ENCODE results near the gene UQCC3. TPM values are rescaled to one million over a fixed set of nuclear protein-coding genes. Genes with fewer than 3 reads are reported as not detected.
A peak's percentile ranks its signal among the peaks of the same experiment; 100 is the strongest.
"Not testable (repeated sequence)": the region's sequence is repeated elsewhere in the genome, so short reads cannot be mapped to it uniquely, and the experiment has no call there.

UQCC3 gene
- total RNA-seq, 2 donors from 2014 or later = 13.9 to 23.2 TPM

- Histone ChIP-seq H3K4me1 (peaks cover 8% of the 10 kb centered on the region), H3K4me3 (no peak overlapping the region), H3K27ac (no peak overlapping the region), H3K9ac (ENCODE audit: low read depth in 2 of 2, low read length in 2 of 2) (no peak overlapping the region), H3K27me3 (no peaks in the 10 kb centered on the region), H3K9me3 (no peaks in the 10 kb centered on the region), H3K36me3 (no peaks in the 10 kb centered on the region)
- intact Hi-C loops (cut with DNase I) = no loop called here
- no peak for TF ChIP-seq CTCF (IDR thresholded peaks at IDR 0.05)
- DNase-seq = no peak
These were observed 11.0 kb downstream of the UQCC3 start for GRCh38 chr11:62682518-62682917.

- Histone ChIP-seq H3K9me3 (no peaks in the 10 kb centered on the region), H3K27ac (peak overlapping the region; percentile 32), H3K36me3 (no peaks in the 10 kb centered on the region), H3K4me3 (peak overlapping the region; percentile 10), H3K9ac (ENCODE audit: low read depth in 2 of 2, low read length in 2 of 2) (peak overlapping the region; percentile 12 to 32), H3K4me1 (no peaks in the 10 kb centered on the region), H3K27me3 (peaks cover 8% of the 10 kb centered on the region)
- no peak for DNase-seq
- TF ChIP-seq CTCF (IDR thresholded peaks at IDR 0.05) = no peak
- intact Hi-C loops (cut with DNase I) = no loop called here
These were observed 16.3 kb downstream of the UQCC3 start for GRCh38 chr11:62687508-62688396.

- intact Hi-C loops (cut with DNase I) = no loop called here
- H3K36me3 ChIP-seq = no peaks in the 10 kb centered on the region
- peak overlapping the region; percentile 32 for H3K27ac ChIP-seq
- H3K9me3 ChIP-seq = no peaks in the 10 kb centered on the region
- DNase-seq = no peak
- no peaks in the 10 kb centered on the region for H3K4me1 ChIP-seq
- TF ChIP-seq CTCF (IDR thresholded peaks at IDR 0.05) = no peak
- peaks cover 8% of the 10 kb centered on the region for H3K27me3 ChIP-seq
- peak overlapping the region in 1 of 2 donors; percentile 32 for H3K9ac ChIP-seq (ENCODE audit: low read depth in 2 of 2, low read length in 2 of 2)
- H3K4me3 ChIP-seq = peak overlapping the region; percentile 10
These were observed 17.0 kb downstream of the UQCC3 start for GRCh38 chr11:62688491-62688890.

- Histone ChIP-seq H3K27ac (peak within 1 kb of the TSS; percentile 32), H3K27me3 (peaks cover 8% of the 10 kb centered on the region), H3K4me1 (no peaks in the 10 kb centered on the region), H3K9me3 (no peaks in the 10 kb centered on the region), H3K9ac (ENCODE audit: low read depth in 2 of 2, low read length in 2 of 2) (peak within 1 kb of the TSS; percentile 32 to 43), H3K4me3 (peak within 1 kb of the TSS; percentile 10), H3K36me3 (no peaks in the 10 kb centered on the region)
- DNase-seq = peak; percentile 56
- no peak for TF ChIP-seq CTCF (IDR thresholded peaks at IDR 0.05)
- intact Hi-C loops (cut with DNase I) = loop anchor here (10.0 kb wide), 2 partner anchors 95 to 295 kb away; partner anchors contain the start of gene TUT1
These were observed 18.1 kb downstream of the UQCC3 start, which contains the start of gene LRRN4CL for GRCh38 chr11:62689421-62690183. Gene LRRN4CL (minus strand): TSS chr11:62689530. CDS start chr11:62688508, 1,022 bp downstream.

- intact Hi-C loops (cut with DNase I) = loop anchor here (10.0 kb wide), 2 partner anchors 99 to 299 kb away; partner anchors contain the start of gene TUT1
- DNase-seq; H3K36me3 ChIP-seq; H3K4me1 ChIP-seq; H3K9ac ChIP-seq (ENCODE audit: low read depth in 2 of 2, low read length in 2 of 2); H3K4me3 ChIP-seq; H3K9me3 ChIP-seq; H3K27ac ChIP-seq; H3K27me3 ChIP-seq: not testable (repeated sequence)
These were observed 22.2 kb downstream of the UQCC3 start for GRCh38 chr11:62693624-62694023.
